Measurements from ENCODE around the gene PMVK. TPM values are rescaled to one million over a fixed set of nuclear protein-coding genes. Genes with fewer than 3 reads are reported as not detected.

PMVK gene
- total and polyA plus RNA-seq, 2 of the 8 experiments (the other 6 are each of a cell fraction or from before 2014, with no cell fraction given): 23.8 to 26.5 TPM

DNA sequence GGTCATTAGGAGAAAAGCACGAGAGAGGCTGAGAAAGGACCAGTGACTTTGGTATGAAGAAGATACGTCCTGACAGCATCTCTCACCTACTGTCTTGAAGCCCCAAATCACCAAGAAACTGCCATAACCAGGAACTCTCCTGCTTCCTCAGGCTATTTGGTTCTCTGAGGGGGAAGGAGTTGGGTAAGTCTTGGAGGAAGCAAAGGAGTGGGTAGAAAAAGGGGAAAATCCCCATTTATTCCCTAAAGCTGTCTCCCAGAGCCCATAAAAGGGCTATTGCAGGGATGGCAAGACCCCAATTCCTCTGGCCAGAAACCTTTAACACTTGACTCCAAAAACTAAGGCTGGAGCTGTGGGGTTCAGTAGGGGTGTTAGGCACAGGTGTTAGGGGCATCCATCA lies 21.5 kb upstream of the PMVK start:
- Histone ChIP-seq H2BK15ac (ENCODE audit: low read length) (no peak overlapping the region), H3K4ac (replicated peaks; ENCODE audit: insufficient read length, low read depth, low read length) (no peak overlapping the region), H2BK5ac (ENCODE audit: low read depth, low read length) (no peak overlapping the region), H4K20me1 (replicated peaks in 1 of 2; ENCODE audit: control insufficient read depth in 1 of 2, insufficient read depth in 2 of 2, low read length in 2 of 2) (peaks cover 1 to 10% of the 10 kb centered on the region in 2 experiments), H2AFZ (ENCODE audit: low read length) (no peak overlapping the region), H3K23me2 (ENCODE audit: low read depth, low read length) (peaks cover 5% of the 10 kb centered on the region), H2BK120ac (replicated peaks; ENCODE audit: low read depth, low read length) (no peak overlapping the region), H3K36me3 (ENCODE audit: control insufficient read depth in 2 of 4, insufficient read depth in 4 of 4, low read length in 3 of 4) (peaks cover 3 to 6% (median 5%) of the 10 kb centered on the region in 4 experiments; a peak in 5 of 8 replicates), H3K14ac (ENCODE audit: insufficient read length) (no peak overlapping the region), H3K23ac (ENCODE audit: insufficient read length) (no peak overlapping the region), H3K27me3 (replicated peaks in 1 of 4; ENCODE audit: control insufficient read depth in 3 of 4, extremely low read depth in 1 of 4, insufficient read depth in 3 of 4, low read length in 3 of 4) (no peaks in the 10 kb centered on the region; a peak in 1 of 7 replicates), H3K4me1 (replicated peaks in 1 of 4; ENCODE audit: control insufficient read depth in 3 of 4, insufficient read depth in 4 of 4, low read length in 3 of 4) (peaks cover 4 to 31% (median 9%) of the 10 kb centered on the region in 4 experiments), H3K18ac (ENCODE audit: extremely low read depth, low read length) (no peak overlapping the region), H2BK12ac (ENCODE audit: low read depth, low read length) (no peak overlapping the region), H2BK20ac (ENCODE audit: low read length) (no peak overlapping the region), H2AK5ac (ENCODE audit: low read depth, low read length) (no peak overlapping the region), H3K9me3 (ENCODE audit: insufficient read depth in 2 of 2, low read depth in 1 of 2, low read length in 1 of 2) (no peaks in the 10 kb centered on the region), H3K27ac (ENCODE audit: low read depth, low read length) (no peak overlapping the region), H3K4me2 (ENCODE audit: insufficient read depth in 1 of 2, low read depth in 2 of 2, low read length in 2 of 2) (no peak overlapping the region), H3K79me2 (ENCODE audit: control insufficient read depth in 1 of 2, insufficient read depth in 2 of 2, low read length in 2 of 2) (peaks cover 0 to 17% of the 10 kb centered on the region in 2 experiments), H4K91ac (replicated peaks; ENCODE audit: insufficient read length, low read length) (no peak overlapping the region), H3K79me1 (ENCODE audit: low read depth, low read length) (peaks cover 10% of the 10 kb centered on the region), H3K56ac (replicated peaks; ENCODE audit: insufficient read length, low read depth, low read length) (no peak overlapping the region), H3K4me3 (ENCODE audit: extremely low read depth in 1 of 4, insufficient read depth in 2 of 4, low read depth in 3 of 4, low read length in 4 of 4) (no peak overlapping the region), H3K9ac (replicated peaks in 1 of 4; ENCODE audit: extremely low read depth in 1 of 4, low read depth in 3 of 4, low read length in 3 of 4) (no peak overlapping the region), H4K8ac (ENCODE audit: extremely low read depth, insufficient read depth, low read length) (no peak overlapping the region), H4K5ac (ENCODE audit: insufficient read length, low read depth, low read length) (no peak overlapping the region)
- ChIA-PET POLR2A (ENCODE audit: partially characterized antibody) (interaction anchor here (1.4 to 18.6 kb wide), 2 partner anchors 13 to 26 kb away, joined by 5 to 662 read pairs; partner anchors contain the start of genes CKS1B, FLAD1, LENEP and SHC1), CTCF (ENCODE audit: partially characterized antibody) (interaction anchor here (1.7 to 9.8 kb wide), 3 partner anchors 12 to 127 kb away, joined by 4 to 132 read pairs (median 18); partner anchors contain the start of genes LENEP and SHC1)
- FAIRE-seq (no peak), DNase-seq (ENCODE audit: low read depth in 1 of 2, low spot score in 2 of 2) (no peak)
- WGBS, 2 experiments (ENCODE audit: extremely low coverage in 1 of 2, insufficient coverage in 1 of 2, insufficient read length in 1 of 2, insufficient replicate concordance in 2 of 2, low coverage in 1 of 2, low lambda C conversion rate in 2 of 2, missing lambda C conversion rate in 1 of 2): 88% methylated on average over 2 of the region's 2 CpGs; no CpG with 5 or more reads in 1 of the 2 experiments
- no peak for TF ChIP-seq RAD21 (IDR thresholded peaks at IDR 0.05 in 1 of 2, conservative IDR thresholded peaks at IDR 0.05 in 1 of 2; ENCODE audit: low read depth in 2 of 2, low read length in 2 of 2)

Measured in H1 (cell line).